ENCODE results near the gene MAD1L1.

Gene MAD1L1

GRCh38 chr7:2003931-2004812 is 228.6 kb downstream of the MAD1L1 start:
- no peak for TF ChIP-seq ZNF16 (tag by site-specific recombination; IDR thresholded peaks at IDR 0.05; ENCODE audit: low read depth)
- no peak for TF ChIP-seq EGR2 (tag by site-specific recombination; IDR thresholded peaks at IDR 0.05; ENCODE audit: low read depth)
- no peak for TF ChIP-seq PRDM10 (tag by site-specific recombination; IDR thresholded peaks at IDR 0.05)
- no peak for TF ChIP-seq GLI2 (tag by site-specific recombination; IDR thresholded peaks at IDR 0.05; ENCODE audit: borderline replicate concordance, low read depth)
- TF ChIP-seq GLI4 (tag by site-specific recombination; IDR thresholded peaks at IDR 0.05), result no peak
- TF ChIP-seq HOXD13 (CRISPR knock-in tag; IDR thresholded peaks at IDR 0.05; ENCODE audit: borderline replicate concordance), result no peak
- no peak for TF ChIP-seq HOXC10 (CRISPR knock-in tag; IDR thresholded peaks at IDR 0.05)
- no peak for TF ChIP-seq ZNF514 (tag by site-specific recombination; IDR thresholded peaks at IDR 0.05)
- no peaks in the 10 kb centered on the region for H3K4me1 ChIP-seq (ENCODE audit: control insufficient read depth, insufficient read depth, low read length)
- no peaks in the 10 kb centered on the region for H3K9me3 ChIP-seq (ENCODE audit: control insufficient read depth, insufficient read depth, low read depth, low read length)
- ChIA-PET CTCF (no interaction called here), POLR2A (no interaction called here)
- H3K36me3 ChIP-seq (ENCODE audit: control insufficient read depth in 2 of 2, insufficient read depth in 1 of 2, low read length in 2 of 2), result peaks cover 0 to 4% of the 10 kb centered on the region in 2 experiments; a peak in 1 of 3 replicates
- H3K27ac ChIP-seq (ENCODE audit: extremely low read depth, low read depth, low read length), result no peak overlapping the region
- no peak overlapping the region for H3K4me3 ChIP-seq (ENCODE audit: low read depth, low read length)

GRCh38 chr7:2003451-2003930 is 229.3 kb downstream of the MAD1L1 start:
- Histone ChIP-seq H3K9me3 (ENCODE audit: control insufficient read depth, insufficient read depth, low read depth, low read length) (no peaks in the 10 kb centered on the region), H3K36me3 (ENCODE audit: control insufficient read depth in 2 of 2, insufficient read depth in 1 of 2, low read length in 2 of 2) (peaks cover 0 to 4% of the 10 kb centered on the region in 2 experiments; a peak in 1 of 3 replicates), H3K4me3 (ENCODE audit: low read depth, low read length) (no peak overlapping the region), H3K4me1 (ENCODE audit: control insufficient read depth, insufficient read depth, low read length) (no peaks in the 10 kb centered on the region), H3K27ac (ENCODE audit: extremely low read depth, low read depth, low read length) (no peak overlapping the region)
- POLR2A ChIA-PET, result no interaction called here
- TF ChIP-seq ZNF623 (tag by site-specific recombination; IDR thresholded peaks at IDR 0.05) (no peak), OVOL3 (tag by site-specific recombination; IDR thresholded peaks at IDR 0.05) (no peak), ZNF654 (tag by site-specific recombination; IDR thresholded peaks at IDR 0.05; ENCODE audit: low read depth) (no peak), KLF7 (tag by site-specific recombination; IDR thresholded peaks at IDR 0.05; ENCODE audit: borderline replicate concordance) (no peak), ZSCAN23 (tag by site-specific recombination; IDR thresholded peaks at IDR 0.05) (no peak), ZNF140 (tag by site-specific recombination; IDR thresholded peaks at IDR 0.05) (no peak), ZNF146 (tag by site-specific recombination; IDR thresholded peaks at IDR 0.05) (no peak), ZNF350 (tag by site-specific recombination; IDR thresholded peaks at IDR 0.05) (no peak), MYNN (tag by site-specific recombination; IDR thresholded peaks at IDR 0.05; ENCODE audit: borderline replicate concordance) (no peak), ZNF843 (tag by site-specific recombination; IDR thresholded peaks at IDR 0.05) (no peak), EGR2 (tag by site-specific recombination; IDR thresholded peaks at IDR 0.05; ENCODE audit: low read depth) (no peak)
- CTCF ChIA-PET, result no interaction called here

All from HEK293 (cell line).